ENCODE data around the gene TTC31.
"Not testable (repeated sequence)": the region's sequence is repeated elsewhere in the genome, so short reads cannot be mapped to it uniquely, and the experiment has no call there.

Gene TTC31

GRCh38 chr2:74457549-74458131 is 25.2 kb upstream of the TTC31 start:
- DNase-seq: no peak

GRCh38 chr2:74458132-74458937 is 24.5 kb upstream of the TTC31 start, which contains the start of gene WBP1:
Gene WBP1 (plus strand): TSS chr2:74458438. CDS start chr2:74458603, 165 bp downstream.
- DNase-seq: peak; percentile 100

GRCh38 chr2:74458938-74459363 is 23.9 kb upstream of the TTC31 start:
- DNase-seq: no peak

- not testable (repeated sequence) for DNase-seq
Observed at GRCh38 chr2:74459503-74460118, 23.3 kb upstream of the TTC31 start.

- not testable (repeated sequence) for DNase-seq
Observed at GRCh38 chr2:74460187-74460586, 22.7 kb upstream of the TTC31 start.

- DNase-seq: no peak
Observed at GRCh38 chr2:74461187-74462053, 21.5 kb upstream of the TTC31 start.

- no peak for DNase-seq
Observed at GRCh38 chr2:74462054-74462785, 20.7 kb upstream of the TTC31 start.

GRCh38 chr2:74462786-74463105 is 20.1 kb upstream of the TTC31 start:
- no peak for DNase-seq

GRCh38 chr2:74464406-74464805 is 18.5 kb upstream of the TTC31 start:
- DNase-seq: no peak

- not testable (repeated sequence) for DNase-seq
Observed at GRCh38 chr2:74470742-74471141, 12.1 kb upstream of the TTC31 start.

- DNase-seq: no peak
Observed at GRCh38 chr2:74471332-74472065, 11.4 kb upstream of the TTC31 start.

GRCh38 chr2:74472086-74472944 is 10.6 kb upstream of the TTC31 start, which contains the start of gene MRPL53:
Gene MRPL53 (minus strand): TSS chr2:74472680. CDS start chr2:74472660, 20 bp downstream.
- DNase-seq: peak; percentile 69

GRCh38 chr2:74472945-74473258 is 10.0 kb upstream of the TTC31 start:
- DNase-seq: no peak

GRCh38 chr2:74474481-74474880 is 8.4 kb upstream of the TTC31 start:
- no peak for DNase-seq

GRCh38 chr2:74474899-74475298 is 8.0 kb upstream of the TTC31 start:
- no peak for DNase-seq

GRCh38 chr2:74481431-74481830 is 1.4 kb upstream of the TTC31 start:
- no peak for DNase-seq

GRCh38 chr2:74481961-74482800 is 700 bp upstream of the TTC31 start:
- no peak for DNase-seq

GRCh38 chr2:74483675-74484164 is 839 bp downstream of the TTC31 start:
- DNase-seq: not testable (repeated sequence)

GRCh38 chr2:74486141-74486540 is 3.3 kb downstream of the TTC31 start:
- no peak for DNase-seq

Data from SIG-M5 (cell line).